Measurements from ENCODE around the gene OR5V1. TPM values are rescaled to one million over a fixed set of nuclear protein-coding genes. Genes with fewer than 3 reads are reported as not detected.

OR5V1 gene
- total and polyA plus RNA-seq, 2 of the 4 experiments (the other 2 are of a cell fraction), result not detected

DNA sequence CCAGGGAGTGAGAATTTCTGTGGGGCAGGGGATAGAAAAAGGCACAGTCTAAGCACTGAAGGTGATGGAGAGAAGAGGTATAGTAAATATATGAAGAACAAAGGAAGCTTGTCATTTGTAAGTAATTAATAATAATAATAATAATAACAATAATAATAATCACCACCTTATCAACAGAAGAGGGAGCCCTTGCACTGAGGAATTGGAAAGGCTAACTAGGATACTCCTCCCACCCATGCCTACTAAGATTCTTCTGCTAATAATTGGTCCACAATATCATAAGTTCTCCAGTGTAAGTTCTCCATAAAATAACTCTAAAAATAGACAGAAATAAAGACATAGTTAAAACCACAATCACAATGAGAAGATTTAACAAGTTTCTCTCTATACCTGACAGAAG, 7.3 kb upstream of the OR5V1 start:
- no peak overlapping the region for H3K14ac ChIP-seq (replicated peaks; ENCODE audit: low read depth, low read length)
- no peak overlapping the region for H3K56ac ChIP-seq (ENCODE audit: extremely low read depth, insufficient read depth, low read length)
- H2AFZ ChIP-seq (replicated peaks; ENCODE audit: low read length, poor library complexity), result no peak overlapping the region
- no peak overlapping the region for H2BK5ac ChIP-seq (ENCODE audit: low read depth, low read length, poor library complexity, severe bottlenecking)
- no peak overlapping the region for H4K5ac ChIP-seq (ENCODE audit: low read depth, low read length)
- TF ChIP-seq POLR2A (IDR thresholded peaks at IDR 0.05; ENCODE audit: low read depth, low read length) (no peak), MXI1 (IDR thresholded peaks at IDR 0.05; ENCODE audit: borderline replicate concordance, low read depth, low read length) (no peak), BHLHE40 (IDR thresholded peaks at IDR 0.05; ENCODE audit: low read depth, low read length) (no peak), MAZ (IDR thresholded peaks at IDR 0.05; ENCODE audit: borderline replicate concordance, low read depth, low read length) (no peak), CHD1 (IDR thresholded peaks at IDR 0.05; ENCODE audit: low read depth, low read length) (no peak)
- TF ChIP-seq, protein P1, sequence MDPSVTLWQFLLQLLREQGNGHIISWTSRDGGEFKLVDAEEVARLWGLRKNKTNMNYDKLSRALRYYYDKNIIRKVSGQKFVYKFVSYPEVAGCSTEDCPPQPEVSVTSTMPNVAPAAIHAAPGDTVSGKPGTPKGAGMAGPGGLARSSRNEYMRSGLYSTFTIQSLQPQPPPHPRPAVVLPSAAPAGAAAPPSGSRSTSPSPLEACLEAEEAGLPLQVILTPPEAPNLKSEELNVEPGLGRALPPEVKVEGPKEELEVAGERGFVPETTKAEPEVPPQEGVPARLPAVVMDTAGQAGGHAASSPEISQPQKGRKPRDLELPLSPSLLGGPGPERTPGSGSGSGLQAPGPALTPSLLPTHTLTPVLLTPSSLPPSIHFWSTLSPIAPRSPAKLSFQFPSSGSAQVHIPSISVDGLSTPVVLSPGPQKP (IDR thresholded peaks at IDR 0.05; ENCODE audit: borderline replicate concordance, low read depth, low read length), result no peak
- TF ChIP-seq, protein P2, sequence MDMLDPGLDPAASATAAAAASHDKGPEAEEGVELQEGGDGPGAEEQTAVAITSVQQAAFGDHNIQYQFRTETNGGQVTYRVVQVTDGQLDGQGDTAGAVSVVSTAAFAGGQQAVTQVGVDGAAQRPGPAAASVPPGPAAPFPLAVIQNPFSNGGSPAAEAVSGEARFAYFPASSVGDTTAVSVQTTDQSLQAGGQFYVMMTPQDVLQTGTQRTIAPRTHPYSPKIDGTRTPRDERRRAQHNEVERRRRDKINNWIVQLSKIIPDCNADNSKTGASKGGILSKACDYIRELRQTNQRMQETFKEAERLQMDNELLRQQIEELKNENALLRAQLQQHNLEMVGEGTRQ (IDR thresholded peaks at IDR 0.05; ENCODE audit: low read depth, low read length), result no peak
- no peaks in the 10 kb centered on the region for H3K36me3 ChIP-seq (ENCODE audit: control insufficient read depth, insufficient read depth, low read length)
- H4K91ac ChIP-seq (ENCODE audit: insufficient read depth, low read depth, low read length), result no peak overlapping the region
- no peak for DNase-seq
- H4K8ac ChIP-seq (ENCODE audit: low read depth in 2 of 2, low read length in 2 of 2), result no peak overlapping the region
- no peak overlapping the region for H3K27ac ChIP-seq (ENCODE audit: insufficient read depth, low read length)
- H4K20me1 ChIP-seq (ENCODE audit: insufficient read depth, low read length), result no peaks in the 10 kb centered on the region
- no peaks in the 10 kb centered on the region for H3K79me1 ChIP-seq (ENCODE audit: low read depth in 1 of 2, low read length in 2 of 2)
- intact Hi-C loops (cut with micrococcal nuclease) (no loop called here), dilution Hi-C loops (cut with HindIII; ENCODE audit: low sequenced_read_pairs, unreplicated experiment) (no loop called here), in situ Hi-C loops (cut with MboI; ENCODE audit: low sequenced_read_pairs) (no loop called here)
- no peak for ATAC-seq (ENCODE audit: low read depth)
- H3K23ac ChIP-seq (ENCODE audit: low read depth, low read length), result no peak overlapping the region
- no peak overlapping the region for H2BK15ac ChIP-seq (ENCODE audit: low read depth, low read length)
- no peak overlapping the region for H3K4me3 ChIP-seq (ENCODE audit: insufficient read depth, low read depth, low read length)
- H2BK20ac ChIP-seq (ENCODE audit: low read depth, low read length), result no peak overlapping the region
- no peak overlapping the region for H2AK9ac ChIP-seq (replicated peaks; ENCODE audit: low read depth, low read length, poor library complexity)
- peaks cover 9% of the 10 kb centered on the region; the same call in 1 of the 2 replicates for H3K9me3 ChIP-seq (ENCODE audit: control insufficient read depth, insufficient read depth, low read length)
- H3K4ac ChIP-seq (ENCODE audit: low read depth, low read length), result no peak overlapping the region
- ChIA-PET POLR2A (ENCODE audit: unreplicated experiment) (no interaction called here), CTCF (no interaction called here)
- H3K9ac ChIP-seq (ENCODE audit: low read depth, low read length), result no peak overlapping the region
- no peaks in the 10 kb centered on the region for H3K4me1 ChIP-seq (ENCODE audit: control insufficient read depth, insufficient read depth, low read length)
- no peaks in the 10 kb centered on the region for H3K27me3 ChIP-seq (ENCODE audit: control insufficient read depth, insufficient read depth, low read length)
- H3K9me1 ChIP-seq (ENCODE audit: insufficient read depth, low read length), result no peaks in the 10 kb centered on the region
- no peak overlapping the region for H2AK5ac ChIP-seq (ENCODE audit: low read depth, low read length)
- no peak overlapping the region for H3K4me2 ChIP-seq (ENCODE audit: low read depth, low read length)
- H2BK120ac ChIP-seq (ENCODE audit: low read depth, low read length), result no peak overlapping the region
- BruUV-seq (replicated peaks), result no TSS peak
- no peak overlapping the region for H3K18ac ChIP-seq (ENCODE audit: low read depth, low read length)
